GM18951 (cell line): Measurements from ENCODE around the gene GSK3A.

Experiments used
- POLR2A ChIP-seq: IDR thresholded peaks from 4 replicates; pipeline ENCODE4 v1.6.1; 2011; ENCODE audit warnings: mild to moderate bottlenecking; ENCODE audit not compliant: insufficient read length, insufficient read depth; ENCODE audit errors: extremely low read depth
- in situ Hi-C: fragments of 300-500 bp; cut with MboI; formaldehyde crosslinking; loops from one replicate; pipeline ENCODE4 v1.12.0; 2022; ENCODE audit warnings: low sequenced_read_pairs, mixed read lengths, inconsistent platforms; ENCODE audit not compliant: unreplicated experiment

GSK3A gene

DNA sequence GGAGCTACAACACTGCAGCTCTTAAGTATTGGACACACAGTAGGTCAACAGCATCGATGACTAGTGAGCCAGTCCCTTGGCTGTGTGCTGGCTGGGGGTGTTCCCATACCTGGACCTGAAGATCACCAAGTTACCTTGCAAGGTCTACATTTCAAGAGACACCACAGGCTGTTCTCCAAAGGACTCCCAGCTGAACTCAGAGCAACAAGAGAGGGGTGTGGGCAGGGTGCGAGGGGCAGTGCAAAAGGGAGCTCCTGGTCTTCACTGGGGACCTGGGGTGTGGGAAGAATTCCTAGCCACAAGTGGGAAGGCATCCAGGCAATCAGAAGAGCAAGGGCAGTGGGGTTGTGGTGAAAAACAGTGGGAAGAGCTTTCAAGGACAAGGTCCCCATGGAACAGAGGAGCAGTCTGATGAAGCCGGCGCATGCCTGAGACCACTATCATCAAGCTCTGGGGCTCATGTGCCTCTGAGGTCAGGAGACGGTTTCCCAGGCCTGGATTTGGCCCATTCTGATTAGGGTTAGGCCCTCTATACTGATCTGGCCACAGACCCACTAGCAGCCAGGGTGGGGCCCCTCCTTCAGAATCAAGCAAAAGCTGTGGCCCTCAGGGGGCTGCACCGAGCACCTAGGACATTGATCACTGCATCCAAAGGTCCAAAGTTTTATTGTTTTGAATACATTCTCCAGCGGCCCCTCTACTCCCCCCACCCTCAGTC is 4.7 kb upstream of the GSK3A start:
- no peak for TF ChIP-seq POLR2A
- in situ Hi-C loops, result no loop called here

DNA sequence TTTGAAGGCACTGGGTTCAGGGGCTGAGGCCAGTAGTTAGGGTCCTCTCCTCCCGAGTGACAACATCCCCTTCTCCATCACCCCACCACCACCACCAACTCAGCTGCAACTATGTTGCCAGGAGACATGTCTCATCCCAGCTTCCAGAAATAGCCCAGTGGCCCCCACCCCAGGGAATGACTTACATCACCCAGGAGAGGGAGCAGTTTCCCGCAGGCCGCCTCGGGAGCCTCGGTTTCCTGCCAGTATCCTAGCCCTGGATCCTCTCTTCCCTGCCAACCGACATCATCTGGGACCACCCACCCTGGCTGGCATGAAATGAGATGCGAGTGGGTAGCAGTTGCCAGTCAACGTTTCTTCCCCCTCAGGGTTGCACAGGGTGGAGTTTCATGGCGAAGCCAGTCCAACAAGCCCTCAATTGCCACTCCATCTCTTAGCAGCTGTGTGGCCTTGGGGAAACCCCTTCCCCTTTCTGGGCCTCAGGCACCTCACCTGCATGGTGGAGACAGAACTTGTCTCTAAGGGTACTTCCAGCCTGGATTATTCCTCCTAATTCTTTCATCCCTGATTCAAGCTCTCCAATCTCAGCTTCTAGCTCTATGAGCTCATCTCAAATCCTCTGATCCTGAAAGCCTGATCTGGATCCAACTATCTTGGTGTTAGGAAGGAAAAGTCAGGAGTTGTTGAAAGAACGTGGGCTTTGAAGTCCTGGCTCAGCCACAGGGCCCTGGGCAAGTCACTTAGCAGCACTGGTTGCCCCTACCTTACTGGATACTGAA is 3.9 kb upstream of the GSK3A start:
- in situ Hi-C loops, result no loop called here
- no peak for TF ChIP-seq POLR2A

DNA sequence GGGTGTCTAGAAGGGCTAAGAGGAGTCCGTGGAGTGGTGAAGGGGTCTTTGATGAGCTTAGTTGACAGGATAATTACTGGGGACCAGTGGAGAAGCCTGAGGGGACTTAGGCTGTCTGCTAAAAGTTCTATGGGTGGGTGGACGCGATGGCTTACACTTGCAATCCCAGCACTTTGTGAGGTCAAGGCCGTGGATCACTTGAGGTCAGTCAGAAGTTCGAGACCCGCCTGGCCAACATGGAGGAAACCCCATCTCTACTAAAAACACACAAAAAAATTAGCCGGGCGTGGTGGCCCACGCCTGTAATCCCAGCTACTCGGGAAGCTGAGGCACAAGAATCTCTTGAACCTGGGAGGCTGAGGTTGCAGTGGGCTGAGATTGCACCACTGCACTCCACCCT is 2.8 kb upstream of the GSK3A start:
- TF ChIP-seq POLR2A, result no peak
- in situ Hi-C loops, result no loop called here

DNA sequence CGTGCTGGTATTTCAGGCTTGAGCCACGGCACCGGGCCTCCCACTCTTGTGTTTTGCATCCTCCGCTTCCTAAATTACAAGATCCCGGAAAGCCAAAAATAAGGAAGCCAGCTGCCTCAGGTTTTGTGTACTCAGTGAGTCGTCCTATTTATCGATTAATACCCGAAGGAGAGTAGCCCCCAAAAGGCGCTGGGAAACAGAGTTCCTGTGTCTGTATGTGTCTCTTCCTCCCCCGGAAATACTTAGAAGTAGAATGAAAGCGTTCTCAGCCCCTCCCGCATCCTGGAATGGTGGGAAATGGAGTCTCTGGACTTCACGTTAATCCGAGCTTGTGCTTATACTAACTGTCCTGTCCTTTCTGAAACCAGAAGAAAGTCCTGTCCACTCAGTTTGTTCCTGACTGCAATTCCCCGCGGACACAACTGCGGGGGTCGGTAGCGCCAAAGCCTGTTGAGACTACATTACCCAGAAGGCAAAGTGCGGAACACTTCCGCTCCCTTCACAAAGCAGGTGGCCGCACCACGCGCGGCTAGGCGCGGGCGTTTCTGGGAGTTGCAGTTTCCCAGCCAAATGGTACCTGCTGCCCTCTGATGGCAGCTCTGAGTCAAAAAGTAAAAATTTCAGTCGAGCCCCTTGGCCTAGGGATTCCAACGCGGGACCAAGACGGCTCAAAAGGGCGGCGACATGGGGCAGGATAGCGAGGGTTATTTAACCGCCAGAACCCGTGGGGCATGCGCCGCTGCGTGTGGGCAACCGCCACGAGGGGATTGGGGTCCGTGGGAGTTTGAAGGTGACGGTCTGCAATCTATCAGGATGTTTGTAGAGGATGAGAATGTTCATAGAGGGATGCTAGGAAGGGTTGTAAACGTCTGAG is 2.2 kb upstream of the GSK3A start:
- in situ Hi-C loops, result no loop called here
- TF ChIP-seq POLR2A, result no peak

DNA sequence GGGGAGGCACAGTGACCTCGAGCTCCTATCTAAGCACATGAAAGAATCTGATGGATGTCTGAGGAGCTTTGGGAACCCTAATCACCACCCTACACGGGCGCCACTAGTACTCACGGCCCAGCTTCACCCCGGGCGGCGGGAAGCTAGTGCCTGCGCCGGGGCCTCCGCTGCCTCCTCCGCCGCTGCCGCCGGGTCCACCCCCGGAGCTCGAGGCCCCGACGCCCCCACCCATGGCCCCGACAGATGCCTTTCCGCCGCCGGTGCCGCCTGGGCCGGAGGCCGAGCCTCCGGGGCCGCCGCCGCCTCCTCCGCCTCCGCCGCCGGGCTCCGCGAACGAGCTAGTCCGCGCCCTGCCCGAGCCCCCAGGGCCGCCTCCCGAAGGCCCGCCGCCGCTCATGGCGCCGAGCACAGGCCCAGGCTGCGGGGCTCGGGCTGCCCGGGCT is 312 bp downstream of the GSK3A start:
- TF ChIP-seq POLR2A, result no peak
- in situ Hi-C loops, result no loop called here

DNA sequence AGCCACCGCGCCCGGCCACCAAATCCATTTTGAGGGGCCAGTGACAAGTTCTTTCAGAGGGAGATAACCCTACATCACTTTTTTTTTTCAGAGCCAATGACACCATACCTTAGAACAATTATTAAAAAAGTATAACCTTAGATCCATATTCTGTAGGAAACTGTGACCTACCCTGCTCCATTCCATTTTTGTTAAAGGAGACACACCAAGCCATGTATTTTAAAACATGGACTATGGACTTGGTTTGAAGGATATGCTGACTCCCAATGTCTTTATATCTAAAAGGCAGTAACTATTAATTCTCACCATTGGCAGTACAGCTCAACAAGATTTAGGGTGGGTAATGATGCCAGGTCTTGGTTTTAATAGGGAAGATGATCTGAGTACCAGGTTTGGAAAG is 1.1 kb downstream of the GSK3A start:
- in situ Hi-C loops, result no loop called here
- no peak for TF ChIP-seq POLR2A

DNA sequence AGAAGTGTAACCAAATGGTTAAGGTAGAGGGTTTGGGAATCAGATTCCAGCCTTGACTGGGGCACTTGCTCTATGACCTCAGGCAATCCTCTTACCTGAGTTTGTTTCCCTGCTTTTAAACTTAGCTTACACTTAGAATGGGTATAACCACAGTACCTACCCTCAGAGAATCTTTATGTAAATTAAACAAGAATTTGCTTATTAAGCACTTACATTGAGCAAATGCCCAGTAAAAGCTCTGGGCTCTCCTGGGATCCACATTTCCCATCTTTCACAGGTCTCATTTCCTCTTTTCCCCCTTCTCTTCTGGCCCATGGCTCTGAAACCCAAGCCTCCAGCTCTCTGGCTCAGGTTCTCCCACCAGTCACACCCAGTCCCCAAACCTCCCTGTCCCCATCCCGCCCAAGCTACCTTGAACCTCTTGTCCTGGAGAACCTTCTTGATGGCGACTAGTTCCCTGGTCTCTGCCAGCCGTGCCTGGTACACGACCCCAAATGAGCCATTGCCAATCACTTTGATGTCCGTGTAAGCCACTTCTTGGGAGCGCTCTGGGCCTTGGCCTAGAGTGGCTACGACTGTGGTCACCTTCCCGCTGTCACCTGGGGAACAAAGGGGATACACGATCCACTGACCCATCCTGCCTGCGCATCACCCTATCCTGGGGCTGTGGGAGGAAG is 2.7 kb downstream of the GSK3A start:
- TF ChIP-seq POLR2A, result no peak
- in situ Hi-C loops, result no loop called here

DNA sequence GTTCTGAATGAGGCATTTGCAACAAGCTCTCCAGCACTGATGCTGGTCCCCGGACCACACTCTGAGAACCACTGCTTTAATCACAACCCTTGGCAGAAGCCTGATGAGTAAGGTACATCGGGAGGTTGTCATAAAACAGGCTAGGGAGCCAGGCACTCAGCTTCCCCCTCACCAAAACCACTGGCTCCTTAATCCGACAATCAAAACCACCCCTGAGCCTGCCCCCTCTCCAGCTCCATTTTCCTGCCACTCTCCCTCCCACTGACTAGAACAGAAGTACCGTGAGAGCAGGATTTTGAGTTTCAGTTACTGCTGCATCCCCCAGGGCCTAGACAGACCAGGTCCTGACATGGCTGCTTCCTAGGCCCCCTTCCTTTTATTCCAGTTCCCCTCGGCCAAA is 7.2 kb downstream of the GSK3A start:
- TF ChIP-seq POLR2A, result no peak
- in situ Hi-C loops, result no loop called here

DNA sequence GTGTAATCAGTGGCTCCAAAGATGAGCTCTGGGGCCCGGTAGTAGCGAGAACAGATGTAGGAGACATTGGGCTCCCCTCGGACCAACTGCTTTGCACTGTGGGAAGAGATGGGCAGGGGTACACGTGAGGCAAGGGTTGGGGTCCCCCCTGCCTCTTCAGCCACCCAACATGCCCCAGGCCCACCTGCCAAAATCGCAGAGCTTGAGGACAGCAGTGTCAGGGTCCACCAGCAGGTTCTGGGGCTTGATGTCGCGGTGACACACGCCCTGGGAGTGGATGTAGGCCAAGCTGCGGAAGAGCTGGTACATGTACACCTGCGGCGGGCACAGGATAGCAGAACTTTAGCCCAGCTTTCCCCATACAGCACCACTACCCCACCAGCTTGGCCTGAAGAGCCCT is 8.0 kb downstream of the GSK3A start:
- in situ Hi-C loops, result no loop called here
- no peak for TF ChIP-seq POLR2A

DNA sequence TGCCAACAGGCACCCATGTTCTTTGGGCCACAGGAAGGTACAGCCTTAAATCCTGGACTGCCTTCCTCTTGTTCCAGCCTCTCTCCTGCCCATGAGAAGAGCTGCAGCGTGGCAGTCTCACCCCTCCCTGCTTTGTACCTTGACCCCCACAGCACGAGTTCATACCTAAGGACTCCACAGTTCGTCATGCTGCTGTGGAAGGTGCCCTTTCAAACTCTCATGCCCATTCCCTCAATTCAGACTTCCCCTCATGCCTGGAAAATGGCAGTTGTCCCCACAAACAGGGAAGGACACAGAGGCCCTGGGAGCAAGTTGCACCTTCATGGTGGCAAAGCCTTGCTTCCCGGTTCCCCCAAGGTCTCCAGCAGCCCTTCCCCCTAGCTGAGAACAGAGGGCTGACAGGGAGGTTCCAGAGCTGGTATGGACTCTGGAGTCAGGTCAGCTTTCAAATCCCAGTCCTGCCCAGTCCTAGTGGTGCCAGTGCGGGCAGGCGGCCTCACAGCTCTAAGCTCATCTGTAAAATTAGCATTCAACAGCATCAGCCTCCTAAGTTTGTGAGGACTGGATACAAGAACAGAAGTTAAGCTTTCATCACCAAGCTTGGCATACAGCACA is 8.6 kb downstream of the GSK3A start:
- in situ Hi-C loops, result no loop called here
- peak; percentile 22 for TF ChIP-seq POLR2A

DNA sequence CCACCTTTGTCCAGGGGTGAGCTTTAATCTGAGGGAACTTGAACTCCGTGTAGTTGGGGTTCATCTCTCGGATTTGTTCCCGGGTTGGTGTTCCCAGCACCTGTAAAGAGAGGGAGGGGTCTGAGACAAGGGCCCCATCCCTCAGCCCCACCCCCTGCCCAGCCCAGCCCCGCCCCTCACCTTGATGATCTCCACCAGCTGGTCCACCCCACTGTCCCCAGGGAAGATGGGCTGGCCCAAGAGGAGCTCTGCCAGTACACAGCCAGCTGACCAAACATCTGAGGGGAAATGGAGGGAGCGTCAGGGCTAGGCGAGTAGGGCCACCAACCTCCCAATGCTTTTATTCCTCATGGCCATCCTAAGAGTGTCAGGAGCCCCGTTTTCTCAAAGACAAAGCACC is 9.3 kb downstream of the GSK3A start:
- no peak for TF ChIP-seq POLR2A
- in situ Hi-C loops, result no loop called here

DNA sequence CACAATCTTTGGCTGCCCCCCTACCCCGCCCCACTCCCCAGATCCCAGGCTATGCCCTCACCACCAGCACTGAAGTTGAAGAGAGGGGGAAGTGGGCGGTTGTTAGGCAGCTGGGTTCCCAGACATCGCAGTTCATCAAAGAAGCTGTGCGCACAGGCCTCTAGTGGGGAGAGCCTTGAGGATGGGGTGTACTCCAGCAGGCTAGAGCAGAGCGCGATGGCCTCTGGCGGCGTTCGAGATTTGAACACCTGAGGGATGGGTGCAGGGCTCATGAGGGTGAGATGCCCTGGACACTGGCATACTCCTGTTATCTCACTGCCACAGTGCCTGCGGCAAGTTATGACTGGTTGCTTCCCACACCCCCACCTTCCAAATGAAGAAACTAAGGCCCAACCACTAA is 10.0 kb downstream of the GSK3A start:
- no peak for TF ChIP-seq POLR2A
- in situ Hi-C loops, result no loop called here
